Neural cell (in vitro differentiated cells): ENCODE measurements around the gene ALS2CL.

Experiments
- RAD21 ChIP-seq: fragments of 450-650 bp; conservative IDR thresholded peaks from 2 replicates; pipeline ENCODE4 v1.6.1; 2014; ENCODE audit warnings: antibody characterized with exemption, mild to moderate bottlenecking, moderate library complexity
- TF ChIP-seq, protein P1 (sequence below): fragments of 450-650 bp; IDR thresholded peaks from 2 replicates; pipeline ENCODE4 v1.5.1; 2014; ENCODE audit warnings: antibody characterized with exemption, mild to moderate bottlenecking, moderate library complexity; ENCODE audit not compliant: poor library complexity, severe bottlenecking

- TF ChIP-seq, protein P1, sequence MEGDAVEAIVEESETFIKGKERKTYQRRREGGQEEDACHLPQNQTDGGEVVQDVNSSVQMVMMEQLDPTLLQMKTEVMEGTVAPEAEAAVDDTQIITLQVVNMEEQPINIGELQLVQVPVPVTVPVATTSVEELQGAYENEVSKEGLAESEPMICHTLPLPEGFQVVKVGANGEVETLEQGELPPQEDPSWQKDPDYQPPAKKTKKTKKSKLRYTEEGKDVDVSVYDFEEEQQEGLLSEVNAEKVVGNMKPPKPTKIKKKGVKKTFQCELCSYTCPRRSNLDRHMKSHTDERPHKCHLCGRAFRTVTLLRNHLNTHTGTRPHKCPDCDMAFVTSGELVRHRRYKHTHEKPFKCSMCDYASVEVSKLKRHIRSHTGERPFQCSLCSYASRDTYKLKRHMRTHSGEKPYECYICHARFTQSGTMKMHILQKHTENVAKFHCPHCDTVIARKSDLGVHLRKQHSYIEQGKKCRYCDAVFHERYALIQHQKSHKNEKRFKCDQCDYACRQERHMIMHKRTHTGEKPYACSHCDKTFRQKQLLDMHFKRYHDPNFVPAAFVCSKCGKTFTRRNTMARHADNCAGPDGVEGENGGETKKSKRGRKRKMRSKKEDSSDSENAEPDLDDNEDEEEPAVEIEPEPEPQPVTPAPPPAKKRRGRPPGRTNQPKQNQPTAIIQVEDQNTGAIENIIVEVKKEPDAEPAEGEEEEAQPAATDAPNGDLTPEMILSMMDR = no peak
- TF ChIP-seq RAD21 = no peak
Observed at GRCh38 chr3:46682974-46683373, 10.5 kb downstream of the ALS2CL start.
